ENCODE results near the gene SCG3. TPM values are rescaled to one million over a fixed set of nuclear protein-coding genes. Genes with fewer than 3 reads are reported as not detected.

The SCG3 gene
- total RNA-seq, 4 donors from 2014 or later: not detected

- no peaks in the 10 kb centered on the region for H3K9me3 ChIP-seq
- no peaks in the 10 kb centered on the region for H3K36me3 ChIP-seq
- no peak overlapping the region for H3K27ac ChIP-seq
- H3K27me3 ChIP-seq: no peaks in the 10 kb centered on the region
- TF ChIP-seq POLR2AphosphoS5 (IDR thresholded peaks at IDR 0.05): no peak
- no peak for TF ChIP-seq EP300 (IDR thresholded peaks at IDR 0.05)
- no peak for TF ChIP-seq CTCF (IDR thresholded peaks at IDR 0.05)
- TF ChIP-seq POLR2A (IDR thresholded peaks at IDR 0.05): no peak
- no peak overlapping the region for H3K4me3 ChIP-seq
- DNase-seq (ENCODE audit: low spot score in 2 of 2): no peak
- peaks cover 21% of the 10 kb centered on the region for H3K4me1 ChIP-seq
- 81% methylated on average over 4 of the region's 4 CpGs for WGBS
These were observed 74.5 kb downstream of the SCG3 start for GRCh38 chr15:51755790-51756189.

- no peaks in the 10 kb centered on the region for H3K27me3 ChIP-seq
These were observed 75.2 kb downstream of the SCG3 start for GRCh38 chr15:51756482-51756881.

GRCh38 chr15:51757450-51757849 lies 76.1 kb downstream of the SCG3 start:
- TF ChIP-seq CTCF (IDR thresholded peaks at IDR 0.05) (no peak), POLR2AphosphoS5 (IDR thresholded peaks at IDR 0.05) (no peak), POLR2A (IDR thresholded peaks at IDR 0.05) (no peak), EP300 (IDR thresholded peaks at IDR 0.05) (no peak)
- Histone ChIP-seq H3K27ac (no peak overlapping the region), H3K9me3 (no peaks in the 10 kb centered on the region), H3K36me3 (no peaks in the 10 kb centered on the region), H3K27me3 (no peaks in the 10 kb centered on the region), H3K4me3 (no peak overlapping the region), H3K4me1 (peaks cover 8% of the 10 kb centered on the region)
- WGBS: 89% methylated on average over 2 of the region's 2 CpGs
- no peak for DNase-seq (ENCODE audit: low spot score in 2 of 2)

More at GRCh38 chr15:51756482-51756881, 75.2 kb downstream of the SCG3 start:
- DNase-seq (ENCODE audit: low spot score in 2 of 2): no peak
- H3K4me3 ChIP-seq: no peak overlapping the region
- H3K9me3 ChIP-seq: no peaks in the 10 kb centered on the region
- H3K27ac ChIP-seq: no peak overlapping the region
- WGBS: 72% methylated on average over 4 of the region's 4 CpGs
- H3K36me3 ChIP-seq: no peaks in the 10 kb centered on the region
- no peak for TF ChIP-seq POLR2A (IDR thresholded peaks at IDR 0.05)
- no peak for TF ChIP-seq POLR2AphosphoS5 (IDR thresholded peaks at IDR 0.05)
- TF ChIP-seq CTCF (IDR thresholded peaks at IDR 0.05): no peak
- no peak for TF ChIP-seq EP300 (IDR thresholded peaks at IDR 0.05)
- peaks cover 16% of the 10 kb centered on the region for H3K4me1 ChIP-seq

GRCh38 chr15:51758645-51759044 lies 77.3 kb downstream of the SCG3 start:
- Histone ChIP-seq H3K27me3 (no peaks in the 10 kb centered on the region), H3K36me3 (no peaks in the 10 kb centered on the region), H3K9me3 (no peaks in the 10 kb centered on the region), H3K4me1 (peaks cover 6% of the 10 kb centered on the region), H3K27ac (no peak overlapping the region), H3K4me3 (no peak overlapping the region)
- TF ChIP-seq CTCF (IDR thresholded peaks at IDR 0.05): no peak
- no peak for TF ChIP-seq POLR2AphosphoS5 (IDR thresholded peaks at IDR 0.05)
- TF ChIP-seq EP300 (IDR thresholded peaks at IDR 0.05): no peak
- no peak for TF ChIP-seq POLR2A (IDR thresholded peaks at IDR 0.05)
- WGBS: 33% methylated on average over 1 of the region's 1 CpG
- DNase-seq (ENCODE audit: low spot score in 2 of 2): no peak

GRCh38 chr15:51759557-51760070 lies 78.3 kb downstream of the SCG3 start:
- H3K36me3 ChIP-seq: no peaks in the 10 kb centered on the region
- H3K27ac ChIP-seq: no peak overlapping the region
- no peak overlapping the region for H3K4me3 ChIP-seq
- peaks cover 6% of the 10 kb centered on the region for H3K4me1 ChIP-seq
- TF ChIP-seq CTCF (IDR thresholded peaks at IDR 0.05): no peak
- TF ChIP-seq POLR2A (IDR thresholded peaks at IDR 0.05): no peak
- TF ChIP-seq POLR2AphosphoS5 (IDR thresholded peaks at IDR 0.05): no peak
- TF ChIP-seq EP300 (IDR thresholded peaks at IDR 0.05): no peak
- no peaks in the 10 kb centered on the region for H3K27me3 ChIP-seq
- WGBS: 64% methylated on average over 3 of the region's 3 CpGs
- H3K9me3 ChIP-seq: no peaks in the 10 kb centered on the region
- no peak for DNase-seq (ENCODE audit: low spot score in 2 of 2)
